ENCODE measurements around the gene MYLIP.

The MYLIP gene

DNA sequence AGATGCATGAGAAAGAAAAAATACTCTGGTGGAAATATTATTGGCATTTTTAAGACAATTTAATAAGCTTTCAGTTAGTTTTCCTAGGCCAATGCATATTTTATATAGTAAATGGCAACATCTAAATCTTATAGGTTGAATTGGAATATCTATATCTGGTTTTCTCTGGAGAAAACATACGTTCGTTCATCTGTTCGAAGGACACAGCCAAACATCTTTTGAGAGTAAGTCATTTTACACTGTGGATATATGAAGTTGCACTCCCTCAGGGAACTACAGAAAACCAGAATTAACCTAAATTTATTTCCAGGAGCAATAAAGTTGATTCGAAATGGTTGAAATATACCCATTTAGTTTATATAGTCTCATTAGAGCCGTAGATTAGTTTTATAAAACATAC is 49.0 kb downstream of the MYLIP start:
- DNase-seq: no peak

DNA sequence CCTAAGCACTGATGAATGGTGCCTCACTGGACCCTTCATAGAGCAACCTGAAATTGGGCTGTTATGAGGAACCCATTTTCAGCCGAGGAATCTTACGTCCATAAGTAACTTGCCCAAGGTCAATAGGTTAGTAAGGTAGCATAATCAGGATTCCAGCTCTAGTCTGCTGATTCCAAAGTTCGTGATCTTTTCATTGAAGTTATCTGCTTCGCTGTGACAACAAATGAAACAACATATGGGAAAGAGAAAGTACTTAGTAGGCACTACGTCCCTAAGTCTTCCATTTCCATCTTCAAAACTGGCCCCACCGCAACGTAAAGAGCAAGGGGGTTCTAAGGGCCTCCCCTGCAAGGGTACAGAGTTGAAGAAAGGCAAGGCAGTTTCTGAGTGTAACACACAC is 49.5 kb downstream of the MYLIP start:
- DNase-seq: no peak

DNA sequence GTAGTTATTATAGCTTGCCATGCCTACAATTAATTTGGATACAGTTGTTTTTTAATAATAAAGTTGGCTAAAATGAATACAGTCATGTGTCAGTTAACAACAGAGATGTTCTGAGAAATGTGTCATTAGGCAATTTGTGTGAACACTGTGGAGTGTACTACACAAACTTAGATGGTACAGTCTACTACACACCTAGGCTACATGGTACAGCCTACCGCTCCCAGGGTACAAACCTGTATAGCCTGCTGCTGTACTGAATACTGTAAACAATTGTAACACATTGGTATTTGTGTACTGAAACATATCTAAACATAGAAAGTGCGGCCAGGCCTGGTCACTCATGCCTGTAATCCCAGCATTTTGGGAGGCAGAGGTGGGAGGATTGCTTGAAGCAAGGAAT is 50.2 kb downstream of the MYLIP start:
- DNase-seq: no peak

DNA sequence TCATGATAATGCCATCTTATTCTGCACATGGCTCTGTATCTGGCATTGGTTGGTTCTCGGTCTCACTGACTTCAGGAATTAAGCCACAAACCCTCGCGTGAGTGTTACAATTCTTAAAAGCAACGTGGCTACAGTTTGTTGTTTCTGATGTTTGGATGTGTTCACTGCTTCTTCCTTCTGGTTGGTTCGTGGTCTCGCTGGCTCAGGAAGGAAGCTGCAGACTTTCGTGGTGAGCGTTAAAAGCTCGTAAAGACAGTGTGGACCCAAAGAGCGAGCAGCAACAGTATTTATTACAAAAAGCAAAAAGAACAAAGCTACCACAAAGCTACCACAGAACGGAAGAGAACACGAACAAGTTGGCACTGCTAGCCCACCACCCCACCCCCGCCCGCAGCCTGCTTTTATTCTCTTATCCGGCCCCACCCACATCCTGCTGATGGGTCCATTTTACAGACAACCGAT is 51.1 kb downstream of the MYLIP start:
- DNase-seq: no peak

DNA sequence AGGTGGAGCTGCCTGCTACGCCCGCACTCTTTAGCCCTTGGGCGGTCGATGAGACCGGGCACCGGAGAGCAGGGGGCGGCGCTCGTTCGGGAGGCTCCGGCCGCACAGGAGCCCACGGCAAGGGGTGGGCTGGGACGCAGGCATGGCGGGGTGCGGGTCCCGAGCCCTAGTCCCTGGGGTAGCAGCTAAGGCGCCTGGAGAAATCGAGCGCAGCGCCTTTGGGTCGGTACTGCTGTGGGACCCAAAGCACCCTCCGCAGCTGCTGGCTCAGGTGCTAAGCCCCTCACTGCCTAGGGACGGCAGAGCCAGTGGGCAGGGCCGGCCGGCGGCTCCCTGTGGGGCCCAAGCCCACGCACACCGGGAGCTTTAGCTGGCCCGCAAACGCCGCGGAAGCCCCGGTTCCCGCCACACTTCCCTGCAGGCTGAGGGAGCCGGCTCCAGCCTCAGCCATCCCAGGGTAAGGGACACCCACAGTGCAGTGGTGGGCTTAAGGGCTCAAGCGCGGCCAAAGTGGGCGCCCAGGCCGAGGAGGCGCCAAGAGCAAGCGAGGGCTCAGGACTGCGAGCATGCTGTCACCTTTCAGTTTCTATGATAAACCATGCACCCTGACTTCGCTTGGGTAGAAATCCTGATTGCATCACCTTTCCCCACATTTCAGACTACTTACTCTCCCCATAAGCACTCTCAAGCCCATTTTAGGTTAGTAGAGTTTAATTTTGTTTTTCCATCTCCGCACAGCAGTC is 52.0 kb downstream of the MYLIP start:
- no peak for DNase-seq

DNA sequence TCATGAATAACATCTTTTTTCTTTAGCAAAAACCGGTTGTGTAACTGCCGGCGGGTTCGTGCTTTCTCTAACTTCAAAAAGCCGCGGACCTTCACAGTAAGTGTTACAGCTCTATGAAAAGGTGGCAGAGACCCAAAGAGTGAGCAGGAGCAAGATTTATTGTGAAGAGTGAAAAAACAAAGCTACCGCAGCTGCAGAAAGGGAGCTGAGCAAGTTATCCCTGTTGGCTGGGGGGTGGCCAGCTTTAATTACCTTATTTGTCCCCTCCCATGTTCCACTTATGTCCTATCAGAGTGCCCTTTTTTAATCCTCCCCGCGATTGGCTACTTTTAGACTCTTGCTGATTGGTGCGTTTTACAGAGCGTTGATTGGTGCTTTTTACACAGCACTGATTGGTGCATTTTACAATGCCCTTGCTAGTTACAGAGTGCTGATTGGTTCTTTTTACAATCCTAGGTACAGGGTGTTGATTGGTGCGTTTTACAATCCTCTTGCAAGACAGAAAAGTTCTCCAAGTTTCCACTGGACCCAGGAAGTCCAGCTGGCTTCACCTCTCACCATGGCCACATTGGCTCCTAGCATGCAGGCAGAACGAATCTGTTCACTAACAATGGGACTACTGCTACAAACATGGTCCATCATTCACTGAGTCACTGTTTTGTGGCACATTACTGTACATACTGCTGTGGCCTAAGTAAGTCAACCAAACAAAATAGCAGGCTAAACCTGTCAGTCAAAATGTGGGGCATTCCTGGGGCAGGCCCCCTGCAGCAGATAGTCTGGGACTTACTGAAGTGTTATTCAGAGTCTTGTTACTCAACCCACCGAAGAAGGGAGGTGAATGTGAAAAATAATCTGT is 52.8 kb downstream of the MYLIP start:
- DNase-seq: no peak

DNA sequence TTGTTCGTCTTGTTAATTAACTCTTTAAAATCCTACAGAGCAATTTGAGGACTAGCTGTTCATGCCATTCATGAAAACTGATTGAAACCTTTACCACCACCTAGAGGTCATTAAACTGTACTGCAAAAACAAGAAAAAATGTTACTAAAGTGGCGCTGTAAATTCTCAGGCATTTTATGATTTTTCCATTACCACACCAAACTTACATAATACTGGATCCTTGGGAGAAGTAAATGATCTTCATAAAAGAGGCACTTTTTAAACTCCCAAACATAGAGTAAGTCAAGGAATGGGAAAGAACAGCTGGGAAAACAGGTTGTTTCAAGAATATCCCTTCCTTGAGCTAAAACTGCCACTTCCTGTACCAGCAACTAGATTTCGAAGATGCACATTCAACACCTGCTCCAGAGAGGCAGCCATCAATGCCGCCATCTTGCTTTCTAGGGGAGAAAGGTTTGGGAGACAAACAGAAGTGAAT is 54.3 kb downstream of the MYLIP start:
- peak; percentile 42 for DNase-seq

DNA sequence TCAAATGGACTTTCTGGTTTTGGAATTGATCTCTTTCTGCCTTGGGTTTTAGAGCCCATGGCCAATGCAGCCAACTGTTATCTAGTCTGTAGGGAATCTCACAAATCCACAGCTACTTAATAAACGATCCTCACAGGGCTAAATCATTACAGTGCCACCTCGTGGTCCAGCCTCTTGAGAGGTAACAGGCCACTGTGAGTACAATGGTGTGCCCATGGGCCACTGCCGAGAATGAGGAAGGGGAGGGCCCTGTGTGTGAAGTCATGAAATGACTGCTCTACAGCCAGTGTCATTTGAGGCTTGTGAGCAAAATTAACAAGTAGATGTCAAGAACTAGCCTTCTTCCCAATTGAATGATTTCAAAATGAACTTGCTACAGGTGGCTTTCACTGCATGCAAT is 55.2 kb downstream of the MYLIP start:
- no peak for DNase-seq

DNA sequence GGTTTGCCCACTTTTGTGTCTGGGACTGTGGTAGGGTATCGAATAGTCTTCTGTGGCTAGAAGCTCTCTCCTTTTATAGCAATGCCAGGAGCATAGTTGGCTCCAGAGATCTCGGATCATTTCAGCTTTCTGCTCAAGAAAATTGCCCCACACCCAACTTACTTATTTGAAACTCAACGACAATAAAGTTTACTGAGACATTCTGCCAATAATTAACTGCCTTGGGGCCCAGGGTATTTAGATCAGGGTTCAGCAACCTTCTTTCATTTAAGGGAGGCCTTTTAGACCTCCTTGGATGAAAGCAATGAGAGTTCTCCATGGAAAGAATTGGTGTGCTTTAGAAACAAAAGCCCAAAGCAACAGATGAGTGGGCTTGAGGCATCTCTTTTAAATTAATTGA is 55.7 kb downstream of the MYLIP start:
- no peak for DNase-seq

DNA sequence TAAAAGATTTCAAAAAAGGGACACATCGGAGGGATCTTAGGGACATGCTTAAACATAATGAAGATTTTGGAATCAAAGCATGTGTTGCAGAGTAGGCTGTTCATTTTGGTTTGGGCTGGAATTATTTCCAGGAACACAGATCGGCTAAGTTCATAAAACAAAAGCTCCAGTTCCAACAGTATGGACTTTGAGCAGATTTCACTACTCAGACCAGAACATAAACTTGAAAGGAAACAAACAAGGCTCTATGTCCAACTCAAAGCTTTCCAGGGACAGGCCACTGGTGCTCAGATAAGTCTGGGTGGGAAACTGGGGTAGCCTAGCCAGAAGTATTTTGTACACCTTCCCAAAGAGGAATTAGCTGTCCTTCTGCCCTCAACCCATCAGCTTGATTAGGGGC is 58.3 kb downstream of the MYLIP start:
- no peak for DNase-seq

DNA sequence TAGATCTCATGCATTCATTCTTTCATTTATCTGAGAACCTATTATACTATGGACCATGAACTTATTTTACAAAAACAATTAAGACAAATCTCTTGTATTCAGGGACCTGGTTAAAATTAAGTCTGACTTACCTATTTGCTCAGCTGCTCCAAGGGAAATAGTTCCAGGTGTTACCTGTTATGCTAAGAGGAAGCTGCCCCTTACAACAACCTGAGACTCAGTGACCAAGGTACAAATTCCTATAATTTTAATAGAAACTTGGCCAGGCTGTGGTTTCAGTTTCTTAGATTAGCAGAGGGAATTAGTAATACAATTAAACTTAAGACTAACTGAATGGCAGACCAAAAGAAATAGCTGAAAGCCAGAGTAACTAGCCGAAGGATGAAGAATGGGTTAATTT is 61.3 kb downstream of the MYLIP start:
- no peak for DNase-seq

DNA sequence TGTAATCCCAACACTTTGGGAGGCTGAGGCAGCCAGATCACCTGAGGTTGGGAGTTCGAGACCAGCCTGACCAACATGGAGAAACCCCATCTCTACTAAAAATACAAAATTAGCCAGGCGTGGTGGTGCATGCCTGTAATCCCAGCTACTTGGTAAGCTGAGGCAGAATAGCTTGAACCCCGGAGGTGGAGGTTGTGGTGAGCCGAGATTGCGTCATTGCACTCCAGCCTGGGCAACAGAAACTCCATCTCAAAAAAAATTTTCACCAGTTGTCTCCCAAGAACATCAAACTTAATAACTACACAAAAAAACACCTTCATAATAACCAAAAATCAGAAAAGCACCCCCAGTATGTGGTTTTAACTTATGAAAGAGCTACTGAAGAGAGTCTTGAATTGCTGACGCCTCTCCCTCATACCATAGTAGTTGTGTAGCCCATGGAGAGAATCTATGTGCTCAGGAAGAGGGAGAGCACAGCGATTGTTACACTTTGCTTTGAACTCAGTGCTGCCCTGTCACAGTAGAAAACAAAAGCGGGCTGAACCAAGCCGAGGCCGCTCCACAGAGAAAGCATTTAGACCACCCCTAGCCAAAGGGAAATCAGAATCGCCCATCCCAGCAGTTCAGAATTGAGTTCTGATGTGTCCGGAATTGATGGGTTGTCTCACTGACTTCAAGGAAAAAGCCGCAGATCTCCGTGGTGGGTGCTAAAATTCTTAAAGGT is 67.5 kb downstream of the MYLIP start:
- DNase-seq: no peak

DNA sequence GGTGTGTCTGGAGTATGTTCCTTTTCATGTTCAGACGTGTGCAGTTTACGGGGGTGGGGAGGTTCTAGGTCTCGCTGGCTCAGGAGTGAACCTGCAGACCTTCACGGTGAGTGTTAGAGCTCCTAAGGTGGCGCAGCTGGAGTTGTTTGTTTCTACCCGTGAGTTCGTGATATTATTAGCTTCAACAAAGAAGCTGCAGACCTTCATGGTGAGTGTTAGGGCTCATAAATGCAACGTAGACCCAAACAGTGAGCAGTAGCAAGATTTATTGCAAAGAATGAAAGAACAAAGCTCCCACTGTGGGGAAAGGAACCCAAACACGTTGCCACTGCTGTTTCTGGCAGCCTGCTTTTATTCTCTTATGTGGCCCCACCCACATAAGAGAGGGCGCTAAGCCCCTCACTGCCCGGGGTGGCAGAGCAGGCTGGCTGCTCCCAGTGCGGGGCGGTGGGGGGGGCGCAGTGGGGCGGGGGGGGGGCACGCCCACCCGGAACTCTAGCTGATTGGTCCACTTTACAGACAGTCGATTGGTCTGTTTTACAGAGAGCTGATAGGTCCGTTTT is 68.2 kb downstream of the MYLIP start:
- DNase-seq: no peak
